ENCODE data around the gene QSOX1.

The QSOX1 gene

DNA sequence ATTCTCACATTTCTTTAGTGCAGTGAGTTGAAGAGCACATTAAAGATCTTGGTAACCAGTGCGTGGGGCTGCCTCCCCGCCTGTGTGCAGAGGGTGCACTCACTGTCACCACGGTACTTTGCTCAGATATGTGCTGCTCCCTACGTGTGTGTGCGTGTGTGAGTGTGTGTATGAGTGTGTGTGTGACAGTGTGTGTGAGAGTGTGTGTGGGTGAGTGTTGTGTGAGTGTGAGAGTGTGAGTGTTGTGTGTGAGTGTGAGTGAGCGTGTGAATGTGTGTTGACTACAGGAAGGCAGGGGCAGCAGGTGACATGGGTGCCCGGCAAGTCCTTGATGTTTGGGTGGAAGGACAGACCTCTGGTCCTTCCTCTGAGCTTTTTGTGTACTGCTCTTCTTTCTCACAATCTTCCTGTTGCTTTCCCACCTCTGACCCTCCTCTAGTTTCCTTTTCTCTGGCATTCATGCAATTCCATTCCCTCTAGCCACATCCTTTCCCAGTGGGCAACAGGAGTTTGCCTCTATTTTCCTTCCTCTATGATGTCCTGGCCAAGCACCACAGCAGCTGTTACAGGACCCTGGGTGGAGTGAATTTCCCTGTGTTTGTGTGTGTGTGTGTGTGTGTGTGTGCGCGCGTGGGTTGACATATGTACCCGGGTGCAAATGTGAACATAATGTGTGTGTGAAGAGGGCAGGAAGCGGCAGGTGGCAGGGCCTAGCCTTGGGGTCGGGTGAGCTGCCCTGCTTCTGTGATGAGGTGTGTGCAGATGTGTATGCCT lies 95.2 kb downstream of the QSOX1 start:
- no peak for DNase-seq (ENCODE audit: low read depth in 2 of 3, low spot score in 2 of 3)

DNA sequence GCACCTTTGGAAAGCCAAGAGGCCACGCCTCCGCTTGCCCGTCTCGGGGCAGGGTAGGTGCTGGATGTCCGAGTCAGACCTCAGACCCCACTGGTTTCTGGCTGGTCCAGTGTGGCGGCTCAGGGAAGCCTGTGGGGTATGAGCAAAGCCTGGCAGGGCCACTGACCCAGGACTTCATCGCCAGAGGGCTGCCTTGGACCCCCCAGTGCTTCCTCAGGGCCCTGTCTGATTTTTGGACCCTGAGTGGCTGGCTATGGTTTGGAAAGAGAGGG lies 95.8 kb downstream of the QSOX1 start:
- no peak for DNase-seq (ENCODE audit: low read depth in 2 of 3, low spot score in 2 of 3)

DNA sequence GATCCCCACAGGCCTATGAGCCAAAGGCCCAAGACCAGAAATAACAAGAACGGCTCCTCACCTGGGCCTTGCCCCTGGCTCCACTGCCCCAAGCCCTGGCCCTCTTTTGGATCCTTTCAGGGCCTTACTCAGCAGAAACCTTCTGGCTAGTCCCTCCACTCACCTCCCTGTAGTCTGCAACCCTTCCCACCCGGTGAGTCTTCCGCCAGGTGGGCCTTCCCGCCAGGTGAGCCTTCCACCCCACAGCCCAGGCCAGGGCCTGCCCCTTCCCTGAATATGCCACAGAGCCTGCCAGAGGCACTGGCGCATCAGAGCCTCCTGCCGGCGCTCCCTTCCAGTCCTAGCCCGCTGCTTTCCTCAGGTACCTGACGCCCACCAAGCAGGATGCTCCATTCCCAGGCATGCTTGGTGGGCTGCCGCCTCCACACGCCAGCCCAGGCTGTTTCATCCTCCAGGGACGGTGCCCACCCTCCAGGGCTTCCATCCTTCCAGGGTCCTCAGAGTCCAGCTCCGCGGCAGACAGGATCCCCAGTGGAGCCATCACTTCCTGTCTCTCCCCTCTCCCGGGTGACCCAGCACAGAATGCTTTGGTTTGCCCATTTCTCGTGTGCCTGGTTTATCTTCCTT lies 96.3 kb downstream of the QSOX1 start:
- DNase-seq (ENCODE audit: low read depth in 2 of 3, low spot score in 2 of 3), result no peak

DNA sequence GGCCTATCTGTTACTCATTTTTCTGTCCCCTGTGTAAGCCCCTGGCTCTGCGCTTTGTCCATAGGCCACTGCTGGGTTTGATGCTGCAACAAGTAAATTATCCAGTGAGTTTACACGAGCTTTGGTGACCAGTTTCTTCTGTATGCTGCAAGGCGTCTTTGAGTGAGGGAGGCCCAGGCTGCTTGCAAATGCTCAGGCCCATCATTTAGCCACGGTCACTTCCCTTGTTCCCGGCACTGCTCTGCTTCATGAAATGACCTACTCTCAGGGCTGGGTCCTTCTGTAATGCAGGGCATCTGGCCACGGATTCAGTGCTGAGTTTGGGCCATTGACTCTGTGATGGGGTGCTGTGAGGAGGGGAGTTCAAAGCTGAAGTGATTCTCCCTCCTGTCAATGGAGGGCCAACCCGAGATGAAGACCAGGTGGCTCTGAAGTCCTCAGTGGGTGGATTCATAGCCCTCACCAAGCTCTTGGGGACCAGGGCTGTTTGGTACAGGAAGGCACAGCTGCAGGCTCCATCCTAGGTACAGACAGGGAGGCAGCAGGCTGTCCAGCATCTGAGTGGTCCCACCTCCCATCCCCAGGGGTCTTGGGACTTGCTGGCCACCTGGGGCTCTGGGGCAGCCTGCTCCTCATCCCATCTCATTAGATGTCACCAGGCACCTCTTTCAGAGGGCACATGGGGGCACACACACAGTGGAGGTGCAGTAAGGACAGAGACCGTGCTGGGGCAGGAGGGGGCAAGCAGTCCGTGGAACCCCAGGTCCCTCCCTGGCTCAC lies 97.0 kb downstream of the QSOX1 start:
- DNase-seq (ENCODE audit: low read depth in 2 of 3, low spot score in 2 of 3), result no peak

DNA sequence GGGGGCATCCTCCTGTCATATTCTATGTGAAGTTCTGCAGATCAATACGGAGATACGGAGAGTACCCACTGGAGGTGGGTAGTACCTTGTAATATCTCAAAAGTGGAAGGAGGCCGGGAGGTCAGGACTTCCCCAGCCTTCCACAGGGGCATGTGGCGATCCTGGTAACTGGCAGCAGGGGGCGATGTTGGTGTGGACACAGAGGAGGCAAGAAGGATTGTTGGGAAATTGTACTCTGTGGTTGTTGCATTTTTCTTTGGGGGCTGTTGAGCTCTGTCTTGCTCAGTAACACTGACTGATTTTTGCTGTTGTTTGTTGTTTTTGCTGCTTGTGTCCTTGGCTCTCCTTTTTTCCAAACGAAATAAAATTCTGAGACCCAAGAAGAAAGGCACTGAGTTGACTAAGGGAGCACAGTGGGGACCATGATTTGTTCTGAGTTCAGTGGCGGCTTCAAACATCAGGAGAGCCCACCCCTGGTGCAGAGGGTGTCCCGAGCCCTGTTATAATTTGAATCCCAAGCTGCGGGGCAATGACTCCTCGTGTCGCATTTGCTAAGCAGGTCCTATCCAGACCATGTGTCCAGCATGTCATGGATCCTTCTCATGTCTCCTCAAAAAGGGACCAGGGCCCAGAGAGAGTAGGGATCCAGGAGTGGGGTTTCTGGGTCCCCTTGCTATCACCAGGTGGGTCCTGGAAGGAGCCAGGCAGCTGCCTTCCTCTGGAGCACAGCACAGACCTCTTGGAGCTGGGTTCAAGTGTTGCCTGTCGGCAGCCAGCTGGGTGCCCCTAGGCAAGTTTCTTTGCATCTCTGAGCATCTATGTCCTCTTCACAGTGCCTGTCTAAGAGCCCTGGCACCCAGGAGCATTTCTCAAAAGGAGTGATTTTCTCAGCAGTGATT lies 98.2 kb downstream of the QSOX1 start:
- DNase-seq (ENCODE audit: low read depth in 2 of 3, low spot score in 2 of 3), result peak in 2 of 3 experiments; percentile 31 to 55
